ENCODE data around the gene MAP2. TPM values are rescaled to one million over a fixed set of nuclear protein-coding genes. Genes with fewer than 3 reads are reported as not detected.
"Not testable (repeated sequence)": the region's sequence is repeated elsewhere in the genome, so short reads cannot be mapped to it uniquely, and the experiment has no call there.

The MAP2 gene
- total RNA-seq, 1 donor from 2014 or later = 6.9 TPM

DNA sequence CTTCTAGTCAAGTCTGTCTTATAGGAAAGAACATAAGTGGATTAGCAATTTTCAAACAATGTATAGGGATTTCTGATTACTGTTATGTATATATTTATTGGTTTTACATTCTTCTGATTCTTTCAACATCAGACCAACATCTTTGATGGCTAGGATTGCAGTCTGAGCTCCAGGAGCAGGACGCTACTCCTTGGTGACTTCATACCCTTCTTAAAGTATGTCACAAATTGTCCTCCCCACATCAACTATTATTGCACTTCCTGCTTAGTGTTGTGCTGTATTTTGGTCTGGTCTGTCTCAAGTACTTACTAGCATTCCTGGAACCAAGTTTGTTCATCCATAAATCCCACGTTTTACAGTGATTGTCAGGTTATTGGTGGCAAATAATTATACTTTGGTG, 49.0 kb downstream of the MAP2 start:
- Mint-ChIP-seq H3K9me3 (no peaks in the 10 kb centered on the region), H3K27ac (no peak overlapping the region), H3K4me3 (no peak overlapping the region), H3K4me1 (peaks cover 33% of the 10 kb centered on the region), H3K27me3 (ENCODE audit: low read depth) (no peaks in the 10 kb centered on the region), H3K36me3 (no peaks in the 10 kb centered on the region)
- DNase-seq (ENCODE audit: low spot score in 2 of 2, unreplicated experiment in 2 of 2) = no peak
- TF ChIP-seq, protein P1, sequence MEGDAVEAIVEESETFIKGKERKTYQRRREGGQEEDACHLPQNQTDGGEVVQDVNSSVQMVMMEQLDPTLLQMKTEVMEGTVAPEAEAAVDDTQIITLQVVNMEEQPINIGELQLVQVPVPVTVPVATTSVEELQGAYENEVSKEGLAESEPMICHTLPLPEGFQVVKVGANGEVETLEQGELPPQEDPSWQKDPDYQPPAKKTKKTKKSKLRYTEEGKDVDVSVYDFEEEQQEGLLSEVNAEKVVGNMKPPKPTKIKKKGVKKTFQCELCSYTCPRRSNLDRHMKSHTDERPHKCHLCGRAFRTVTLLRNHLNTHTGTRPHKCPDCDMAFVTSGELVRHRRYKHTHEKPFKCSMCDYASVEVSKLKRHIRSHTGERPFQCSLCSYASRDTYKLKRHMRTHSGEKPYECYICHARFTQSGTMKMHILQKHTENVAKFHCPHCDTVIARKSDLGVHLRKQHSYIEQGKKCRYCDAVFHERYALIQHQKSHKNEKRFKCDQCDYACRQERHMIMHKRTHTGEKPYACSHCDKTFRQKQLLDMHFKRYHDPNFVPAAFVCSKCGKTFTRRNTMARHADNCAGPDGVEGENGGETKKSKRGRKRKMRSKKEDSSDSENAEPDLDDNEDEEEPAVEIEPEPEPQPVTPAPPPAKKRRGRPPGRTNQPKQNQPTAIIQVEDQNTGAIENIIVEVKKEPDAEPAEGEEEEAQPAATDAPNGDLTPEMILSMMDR (IDR thresholded peaks at IDR 0.05; ENCODE audit: unreplicated experiment) = no peak

DNA sequence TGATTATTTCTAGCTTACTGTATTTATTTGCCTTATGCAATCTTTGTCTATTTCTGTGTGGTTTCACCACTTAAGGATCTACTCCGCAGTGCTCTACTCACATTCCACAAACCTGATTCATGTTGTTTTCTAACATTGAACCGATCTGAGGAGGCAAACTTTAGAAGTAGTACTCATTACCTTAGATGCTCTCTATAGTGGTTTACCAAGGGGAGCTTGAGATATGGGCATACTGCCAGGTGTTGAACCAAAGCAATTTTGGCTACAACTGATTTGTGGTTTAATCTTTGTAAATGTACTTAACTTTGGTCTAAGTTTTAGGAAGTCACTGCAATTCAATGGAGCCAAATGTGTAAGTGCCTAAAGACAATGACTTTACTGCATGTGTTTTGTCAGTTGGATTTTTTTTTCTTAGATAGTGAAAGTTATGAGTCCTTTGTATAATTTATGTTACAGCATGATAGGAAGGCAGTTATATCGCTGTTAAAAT, 50.1 kb downstream of the MAP2 start:
- no peaks in the 10 kb centered on the region for H3K36me3 Mint-ChIP-seq
- no peak for DNase-seq (ENCODE audit: low spot score in 2 of 2, unreplicated experiment in 2 of 2)

DNA sequence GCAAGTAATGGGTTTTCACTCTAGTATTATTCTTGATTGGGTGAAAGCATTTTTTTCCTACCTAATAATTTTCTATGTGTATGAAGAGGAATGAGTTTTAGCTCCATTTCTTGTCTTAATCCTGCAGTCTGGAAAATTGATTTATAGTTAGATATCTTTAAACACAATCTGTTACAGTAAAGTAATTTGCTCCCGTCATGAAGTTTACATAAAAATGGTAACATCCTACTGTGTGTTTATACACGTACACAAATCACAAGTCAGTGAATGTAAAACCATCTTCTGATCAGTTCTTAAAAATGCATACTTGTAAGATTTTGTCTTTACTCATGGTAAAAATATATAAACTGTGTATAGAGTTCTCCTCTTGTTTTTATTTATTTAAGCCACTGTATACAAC, 51.1 kb downstream of the MAP2 start:
- H3K4me3 Mint-ChIP-seq = no peak overlapping the region
- H3K27me3 Mint-ChIP-seq (ENCODE audit: low read depth) = no peaks in the 10 kb centered on the region
- DNase-seq (ENCODE audit: low spot score in 2 of 2, unreplicated experiment in 2 of 2) = no peak
- no peaks in the 10 kb centered on the region for H3K36me3 Mint-ChIP-seq
- TF ChIP-seq, protein P1 (IDR thresholded peaks at IDR 0.05; ENCODE audit: unreplicated experiment) = no peak
- H3K27ac Mint-ChIP-seq = no peak overlapping the region
- peaks cover 36% of the 10 kb centered on the region for H3K4me1 Mint-ChIP-seq
- H3K9me3 Mint-ChIP-seq = no peaks in the 10 kb centered on the region

More for the DNA sequence above, 50.1 kb downstream of the MAP2 start:
- H3K4me3 Mint-ChIP-seq = no peak overlapping the region
- H3K9me3 Mint-ChIP-seq = no peaks in the 10 kb centered on the region
- peaks cover 36% of the 10 kb centered on the region for H3K4me1 Mint-ChIP-seq
- no peaks in the 10 kb centered on the region for H3K27me3 Mint-ChIP-seq (ENCODE audit: low read depth)
- peak overlapping the region; percentile 1 for H3K27ac Mint-ChIP-seq
- TF ChIP-seq, protein P1 (IDR thresholded peaks at IDR 0.05; ENCODE audit: unreplicated experiment) = no peak

DNA sequence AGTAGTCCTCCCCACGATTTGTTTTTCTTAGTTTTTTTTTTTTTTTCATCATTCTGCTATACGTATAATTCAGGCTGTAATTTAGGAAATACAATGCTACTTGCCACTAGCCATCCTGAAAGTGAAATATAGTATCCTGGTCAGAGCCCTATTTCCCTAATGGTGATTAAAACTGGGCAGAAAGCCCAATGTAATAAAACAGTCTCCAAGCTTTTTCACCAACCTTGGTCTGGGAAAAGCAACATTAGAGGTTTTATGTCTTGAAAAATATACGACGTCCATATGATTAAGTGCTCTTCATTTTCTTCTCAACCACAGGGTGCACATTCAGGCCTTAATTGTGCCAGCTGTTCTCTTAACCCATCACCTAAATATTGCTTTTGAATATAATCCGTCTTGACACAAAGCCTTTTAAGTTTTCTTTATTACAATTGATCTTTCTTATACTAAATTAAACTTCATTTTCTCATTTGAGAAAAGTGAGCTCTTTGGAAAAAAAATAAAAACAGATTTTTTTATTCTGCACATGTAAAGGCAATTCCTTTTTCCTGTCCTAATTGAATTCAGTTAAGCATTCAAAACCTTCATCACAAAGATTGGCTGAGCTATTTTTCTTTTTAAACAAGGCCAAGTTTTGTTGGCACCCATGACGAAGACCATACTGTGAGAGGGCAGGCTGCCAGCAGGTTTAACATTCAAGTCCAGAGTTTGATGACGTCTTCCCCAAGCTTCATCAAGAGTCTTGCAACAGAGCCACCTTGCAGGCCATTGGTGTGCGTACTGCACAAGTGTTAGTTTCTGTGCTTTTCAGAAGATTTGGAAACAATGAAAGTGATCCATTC, 52.7 kb downstream of the MAP2 start:
- TF ChIP-seq, protein P1 (IDR thresholded peaks at IDR 0.05; ENCODE audit: unreplicated experiment) = no peak
- no peaks in the 10 kb centered on the region for H3K36me3 Mint-ChIP-seq
- H3K4me3 Mint-ChIP-seq = no peak overlapping the region
- peaks cover 36% of the 10 kb centered on the region for H3K4me1 Mint-ChIP-seq
- DNase-seq (ENCODE audit: low spot score in 2 of 2, unreplicated experiment in 2 of 2) = no peak
- no peaks in the 10 kb centered on the region for H3K27me3 Mint-ChIP-seq (ENCODE audit: low read depth)
- peak overlapping the region; percentile 59 for H3K27ac Mint-ChIP-seq
- no peaks in the 10 kb centered on the region for H3K9me3 Mint-ChIP-seq

DNA sequence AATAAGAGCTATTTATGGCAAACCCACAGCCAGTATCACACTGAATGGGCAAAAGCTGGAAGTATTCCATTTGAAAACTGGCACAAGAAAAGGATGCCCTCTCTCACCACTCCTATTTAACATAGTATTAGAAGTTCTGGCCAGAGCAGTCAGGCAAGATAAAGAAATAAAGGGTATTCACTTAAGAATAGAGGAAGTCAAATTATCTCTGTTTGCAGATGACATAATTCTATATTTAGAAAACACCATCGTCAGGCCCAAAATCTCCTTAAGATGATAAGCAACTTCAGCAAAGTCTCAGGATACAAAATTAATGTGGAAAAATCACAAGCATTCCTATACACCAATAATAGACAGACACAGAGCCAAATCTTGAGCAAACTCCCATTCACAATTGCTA, 68.4 kb downstream of the MAP2 start:
- H3K36me3 Mint-ChIP-seq = peaks cover 10% of the 10 kb centered on the region
- H3K4me1 Mint-ChIP-seq = peaks cover 12% of the 10 kb centered on the region
- H3K27ac Mint-ChIP-seq; H3K4me3 Mint-ChIP-seq; DNase-seq (ENCODE audit: low spot score in 2 of 2, unreplicated experiment in 2 of 2); H3K27me3 Mint-ChIP-seq (ENCODE audit: low read depth): not testable (repeated sequence)
- H3K9me3 Mint-ChIP-seq = peaks cover 41% of the 10 kb centered on the region

DNA sequence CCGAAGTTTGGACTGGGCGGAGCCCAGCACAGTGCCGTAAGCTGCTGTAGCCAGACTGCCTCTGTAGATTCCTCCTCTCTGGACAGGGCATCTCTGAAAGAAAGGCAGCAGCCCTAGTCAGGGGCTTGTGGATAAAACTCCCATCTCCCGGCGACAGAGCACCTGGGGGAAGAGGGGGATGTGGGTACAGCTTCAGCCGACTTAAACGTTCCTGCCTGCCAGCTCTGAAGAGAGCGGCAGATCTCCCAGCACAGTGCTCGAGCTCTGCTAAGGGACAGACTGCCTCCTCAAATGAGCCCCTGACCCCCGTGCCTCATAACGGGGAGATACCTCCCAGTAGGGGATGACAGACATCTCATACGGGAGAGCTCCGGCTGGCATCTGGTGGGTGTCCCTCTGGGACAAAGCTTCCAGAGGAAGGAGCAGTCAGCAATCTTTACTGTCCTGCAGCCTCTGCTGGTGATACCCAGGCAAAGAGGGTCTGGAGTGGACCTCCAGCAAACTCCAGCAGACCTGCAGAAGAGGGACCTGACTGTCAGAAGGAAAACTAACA, 71.3 kb downstream of the MAP2 start:
- not testable (repeated sequence) for H3K27ac Mint-ChIP-seq; H3K27me3 Mint-ChIP-seq (ENCODE audit: low read depth); H3K4me3 Mint-ChIP-seq; DNase-seq (ENCODE audit: low spot score in 2 of 2, unreplicated experiment in 2 of 2)
- H3K9me3 Mint-ChIP-seq = peaks cover 42% of the 10 kb centered on the region
- peaks cover 15% of the 10 kb centered on the region for H3K36me3 Mint-ChIP-seq
- peaks cover 12% of the 10 kb centered on the region for H3K4me1 Mint-ChIP-seq
